ENCODE results near the gene KRTAP6-3. TPM values are rescaled to one million over a fixed set of nuclear protein-coding genes. Genes with fewer than 3 reads are reported as not detected.

The KRTAP6-3 gene
- total and polyA plus RNA-seq, 12 donors = not detected

GRCh38 chr21:30577766-30578165 is 14.5 kb upstream of the KRTAP6-3 start:
- Histone ChIP-seq H3K9me3 (replicated peaks in 1 of 3) (no peaks in the 10 kb centered on the region), H3K36me3 (replicated peaks in 1 of 2) (no peaks in the 10 kb centered on the region), H3K27ac (no peak overlapping the region), H3K27me3 (no peaks in the 10 kb centered on the region), H3K4me3 (no peak overlapping the region), H3K4me1 (replicated peaks in 1 of 2) (no peaks in the 10 kb centered on the region)
- no peak for DNase-seq
- intact Hi-C loops (cut with DNase I) = no loop called here
- TF ChIP-seq, protein P1, sequence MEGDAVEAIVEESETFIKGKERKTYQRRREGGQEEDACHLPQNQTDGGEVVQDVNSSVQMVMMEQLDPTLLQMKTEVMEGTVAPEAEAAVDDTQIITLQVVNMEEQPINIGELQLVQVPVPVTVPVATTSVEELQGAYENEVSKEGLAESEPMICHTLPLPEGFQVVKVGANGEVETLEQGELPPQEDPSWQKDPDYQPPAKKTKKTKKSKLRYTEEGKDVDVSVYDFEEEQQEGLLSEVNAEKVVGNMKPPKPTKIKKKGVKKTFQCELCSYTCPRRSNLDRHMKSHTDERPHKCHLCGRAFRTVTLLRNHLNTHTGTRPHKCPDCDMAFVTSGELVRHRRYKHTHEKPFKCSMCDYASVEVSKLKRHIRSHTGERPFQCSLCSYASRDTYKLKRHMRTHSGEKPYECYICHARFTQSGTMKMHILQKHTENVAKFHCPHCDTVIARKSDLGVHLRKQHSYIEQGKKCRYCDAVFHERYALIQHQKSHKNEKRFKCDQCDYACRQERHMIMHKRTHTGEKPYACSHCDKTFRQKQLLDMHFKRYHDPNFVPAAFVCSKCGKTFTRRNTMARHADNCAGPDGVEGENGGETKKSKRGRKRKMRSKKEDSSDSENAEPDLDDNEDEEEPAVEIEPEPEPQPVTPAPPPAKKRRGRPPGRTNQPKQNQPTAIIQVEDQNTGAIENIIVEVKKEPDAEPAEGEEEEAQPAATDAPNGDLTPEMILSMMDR (IDR thresholded peaks at IDR 0.05) = no peak
- no peak for TF ChIP-seq POLR2A (IDR thresholded peaks at IDR 0.05)

DNA sequence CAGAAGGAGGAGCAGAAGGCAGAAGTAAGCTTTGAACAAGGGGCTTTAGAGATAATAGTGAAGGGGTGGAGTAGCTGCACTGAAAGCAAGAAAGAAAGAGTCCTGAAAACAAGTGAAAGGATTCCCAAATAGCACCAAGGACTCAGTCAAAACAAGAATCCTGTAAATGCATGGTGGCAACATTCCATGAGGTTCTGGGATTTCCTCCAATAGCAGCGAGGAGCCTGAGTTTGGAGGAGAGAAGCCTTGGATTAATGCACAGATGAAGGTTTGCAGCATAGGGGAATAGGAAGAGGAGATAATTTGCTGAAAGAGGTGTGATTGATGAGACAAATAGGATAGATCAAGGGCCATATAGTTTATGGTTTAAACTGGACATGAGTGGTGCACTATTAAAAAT is 12.9 kb upstream of the KRTAP6-3 start:
- Histone ChIP-seq H3K27me3 (no peaks in the 10 kb centered on the region), H3K9me3 (replicated peaks in 1 of 3) (no peaks in the 10 kb centered on the region), H3K4me3 (no peak overlapping the region), H3K4me1 (replicated peaks in 1 of 2) (no peaks in the 10 kb centered on the region), H3K27ac (no peak overlapping the region), H3K36me3 (replicated peaks in 1 of 2) (no peaks in the 10 kb centered on the region)
- DNase-seq = no peak
- WGBS, 4 donors = 45 to 79% (median 55%) methylated on average over 1 of the region's 1 CpG
- intact Hi-C loops (cut with DNase I) = no loop called here
- no peak for TF ChIP-seq POLR2A (IDR thresholded peaks at IDR 0.05)
- TF ChIP-seq, protein P1 (IDR thresholded peaks at IDR 0.05) = no peak

- H3K9me3 ChIP-seq (replicated peaks in 1 of 3) = no peaks in the 10 kb centered on the region
- no peaks in the 10 kb centered on the region for H3K27me3 ChIP-seq
- H3K27ac ChIP-seq = no peak overlapping the region
- intact Hi-C loops (cut with DNase I) = no loop called here
- H3K4me1 ChIP-seq (replicated peaks in 1 of 2) = no peaks in the 10 kb centered on the region
- TF ChIP-seq, protein P1 (IDR thresholded peaks at IDR 0.05) = no peak
- TF ChIP-seq POLR2A (IDR thresholded peaks at IDR 0.05) = no peak
- WGBS, 4 donors = 59 to 73% (median 66%) methylated on average over 3 of the region's 3 CpGs
- H3K36me3 ChIP-seq (replicated peaks in 1 of 2) = no peaks in the 10 kb centered on the region
- DNase-seq = no peak
- no peak overlapping the region for H3K4me3 ChIP-seq
Measured at GRCh38 chr21:30580132-30580531, 12.1 kb upstream of the KRTAP6-3 start.

GRCh38 chr21:30582870-30583269 is 9.4 kb upstream of the KRTAP6-3 start:
- Histone ChIP-seq H3K4me3 (no peak overlapping the region), H3K27me3 (no peaks in the 10 kb centered on the region), H3K9me3 (replicated peaks in 1 of 3) (no peaks in the 10 kb centered on the region), H3K27ac (no peak overlapping the region), H3K36me3 (replicated peaks in 1 of 2) (no peaks in the 10 kb centered on the region), H3K4me1 (replicated peaks in 1 of 2) (no peaks in the 10 kb centered on the region)
- no peak for TF ChIP-seq POLR2A (IDR thresholded peaks at IDR 0.05)
- TF ChIP-seq, protein P1 (IDR thresholded peaks at IDR 0.05) = no peak
- no peak for DNase-seq
- 52 to 69% (median 61%) methylated on average over 1 of the region's 1 CpG for WGBS, 4 donors
- intact Hi-C loops (cut with DNase I) = no loop called here
